GM12878 (cell line): ENCODE measurements around the gene SSU72. TPM values are rescaled to one million over a fixed set of nuclear protein-coding genes. Genes with fewer than 3 reads are reported as not detected.

Experiments
- ATAC-seq: fragments of 200-7000 bp; cut with Tn5 transposase; 3 replicates; pipeline ENCODE4 v1.9.1; 2020; ENCODE audit warnings: mild to moderate bottlenecking, moderate library complexity
- BruUV-seq: library from RNA; stranded (reverse); fragments of 400-500 nt; replicated peaks from 2 replicates; lab custom pipeline; 2021; lab: Mats Ljungman, UMichigan
- CTCF ChIA-PET: fragments of 300-600 bp; sonication (Branson Sonifier 250); formaldehyde crosslinking; extraction: SDS; loops from one replicate; lab custom pipeline; 2021; ENCODE audit warnings: inconsistent platforms; lab: Yijun Ruan, JAX
- POLR2A ChIA-PET: fragments of 350-600 bp; formaldehyde crosslinking; extraction: SDS; loops from one replicate; lab custom pipeline; 2021; ENCODE audit warnings: inconsistent platforms; lab: Charles Lee
- RAD21 ChIA-PET: fragments of 300-600 bp; sonication (Branson Sonifier 250); formaldehyde crosslinking; loops from one replicate; lab custom pipeline; 2023; ENCODE audit warnings: antibody characterized with exemption; ENCODE audit not compliant: unreplicated experiment; lab: Charles Lee
- SMC1A ChIA-PET: fragments of 300-600 bp; sonication (Branson Sonifier 250); formaldehyde crosslinking; loops from one replicate; lab custom pipeline; 2023; ENCODE audit not compliant: unreplicated experiment, uncharacterized antibody; lab: Charles Lee
- DNase-seq: peaks from one replicate; pipeline ENCODE4 v3.0.0-alpha.2; 2011; ENCODE audit warnings: low read depth, low spot score
- FAIRE-seq: peaks from 3 replicates; lab custom pipeline; 2011; peaks lifted over from hg19 to GRCh38; lab: Jason Lieb, UNC
- H2AFZ ChIP-seq: 2 replicates; pipeline ENCODE4 v1.6.0; 2011; ENCODE audit warnings: low read depth, low read length, control low read depth; ENCODE audit not compliant: control insufficient read depth
- H3K27ac ChIP-seq: 2 replicates; pipeline ENCODE4 v1.5.1; 2011; ENCODE audit warnings: control low read depth; ENCODE audit not compliant: control insufficient read depth, insufficient read depth
- H3K27me3 ChIP-seq, 2 experiments: replicated peaks in 1 of 2; 2 replicates each; pipeline versions ENCODE4 v1.6.0 to v1.6.1; 2011; ENCODE audit warnings: low read length in 1 of 2; ENCODE audit not compliant: control insufficient read depth in 2 of 2, insufficient read depth in 2 of 2
- H3K36me3 ChIP-seq, 2 experiments: 2 replicates each; pipeline ENCODE4 v1.5.1; 2011; ENCODE audit warnings: low read length in 1 of 2; ENCODE audit not compliant: control insufficient read depth in 2 of 2, insufficient read depth in 2 of 2
- H3K4me1 ChIP-seq: 2 replicates; pipeline ENCODE4 v1.6.1; 2011; ENCODE audit warnings: mild to moderate bottlenecking, low read length, moderate library complexity, mixed read lengths; ENCODE audit not compliant: control insufficient read depth, insufficient read depth
- H3K4me2 ChIP-seq: 2 replicates; pipeline ENCODE4 v1.6.0; 2011; ENCODE audit warnings: control low read depth; ENCODE audit not compliant: control insufficient read depth, insufficient read depth
- H3K4me3 ChIP-seq: fragments of 200-600 bp; sonication (generic); 2 replicates; pipeline ENCODE4 v1.5.1; 2016
- H3K79me2 ChIP-seq: 2 replicates; pipeline ENCODE4 v1.6.0; 2011; ENCODE audit warnings: low read length; ENCODE audit not compliant: control insufficient read depth, insufficient read depth
- H3K9ac ChIP-seq: 2 replicates; pipeline ENCODE4 v1.8.0; 2011; ENCODE audit warnings: low read length, control low read depth, mixed read lengths; ENCODE audit not compliant: control insufficient read depth, insufficient read depth
- H3K9me3 ChIP-seq: replicated peaks from 3 replicates; pipeline ENCODE4 v1.5.1; 2011; ENCODE audit warnings: mild to moderate bottlenecking, low read length; ENCODE audit not compliant: control insufficient read depth, insufficient read depth
- H4K20me1 ChIP-seq: 2 replicates; pipeline ENCODE4 v1.6.0; 2011; ENCODE audit not compliant: control insufficient read depth, insufficient read depth
- CBX3 ChIP-seq: fragments of 200-600 bp; sonication (generic); IDR thresholded peaks from 2 replicates; pipeline ENCODE4 v1.6.1; 2016; ENCODE audit warnings: low read depth, borderline replicate concordance
- CHD1 ChIP-seq: IDR thresholded peaks from 2 replicates; pipeline ENCODE4 v1.6.1; 2012; ENCODE audit warnings: low read depth, low read length, improper control_type of control experiment
- EP300 ChIP-seq, 2 experiments: fragments of 150-350 bp in 1 of 2; IDR thresholded peaks; 2 replicates each; pipeline ENCODE4 v1.6.1; 2011 to 2012; ENCODE audit warnings: low read depth in 2 of 2, low read length in 2 of 2, borderline replicate concordance in 1 of 2, improper control_type of control experiment in 1 of 2, inconsistent platforms in 1 of 2; ENCODE audit not compliant: control insufficient read depth in 1 of 2
- FOS ChIP-seq: IDR thresholded peaks from 3 replicates; pipeline ENCODE4 v1.6.1; 2011; ENCODE audit warnings: borderline replicate concordance; ENCODE audit not compliant: insufficient read length; ENCODE audit errors: extremely low read depth
- FOXM1 ChIP-seq: IDR thresholded peaks from 2 replicates; pipeline ENCODE4 v1.6.1; 2012; ENCODE audit warnings: low read depth, mild to moderate bottlenecking, inconsistent platforms, low read length, moderate library complexity
- NFXL1 ChIP-seq: fragments of 450-650 bp; IDR thresholded peaks from 2 replicates; pipeline ENCODE4 v1.6.1; 2017; ENCODE audit warnings: antibody characterized with exemption, mild to moderate bottlenecking, borderline replicate concordance
- SPI1 ChIP-seq: IDR thresholded peaks from 2 replicates; pipeline ENCODE4 v1.6.1; 2011; ENCODE audit warnings: low read depth, mild to moderate bottlenecking, low read length, moderate library complexity, borderline replicate concordance; ENCODE audit not compliant: insufficient read depth
- WGBS: methylation state at CpG from one replicate; pipeline ENCODE4 v1.1.6; 2016; ENCODE audit warnings: low lambda C conversion rate; ENCODE audit not compliant: insufficient replicate concordance, insufficient coverage; ENCODE audit errors: missing lambda C conversion rate; 5-methylcytosine and 5-hydroxymethylcytosine counted together
- in situ Hi-C: fragments of 300-500 bp; cut with MboI; formaldehyde crosslinking; loops from 9 replicates; pipeline ENCODE4 v1.14.3; 2018; ENCODE audit warnings: mixed read lengths
- intact Hi-C: fragments of 100-400 bp; cut with micrococcal nuclease; formaldehyde crosslinking; loops from one replicate; pipeline ENCODE4 v1.14.2; 2022; ENCODE audit not compliant: unreplicated experiment
- polyA plus RNA-seq, 11 experiments: library from polyadenylated mRNA; depleted of rRNA in 4 of 11; unstranded in 6 of 11; stranded (reverse) in 5 of 11; fragments of >200 nt; fragmentation: Nextera tagmentation in 4 of 11; fragmentation: Illumina TruSeq in 1 of 11; extraction: Ambion mirVana in 4 of 11; extraction: Trizol in 1 of 11; gene quantifications; 1 replicate in 1 of 11; 2 replicates in 10 of 11; pipeline versions ENCODE4 v1.2.1 to v1.2.3, GENCODE V29; 2011 to 2016; ENCODE audit warnings: inconsistent platforms in 2 of 11, missing spikeins in 2 of 11, low read depth in 1 of 11
- total RNA-seq, 4 experiments: library from RNA; depleted of rRNA in 3 of 4; stranded (reverse); fragments of >200 nt in 3 of 4; fragmentation: Illumina TruSeq in 1 of 4; extraction: Trizol in 1 of 4; gene quantifications; 2 replicates each; pipeline versions ENCODE4 v1.2.1 to v1.2.3, GENCODE V29; 2013 to 2021
- TF ChIP-seq, protein P1 (sequence below): IDR thresholded peaks from 2 replicates; pipeline ENCODE4 v1.6.1; 2011; ENCODE audit warnings: borderline replicate concordance, low read depth, mild to moderate bottlenecking, moderate library complexity, low read length; ENCODE audit not compliant: insufficient read depth, poor library complexity, severe bottlenecking
- TF ChIP-seq, protein P2 (sequence below): IDR thresholded peaks from 2 replicates; pipeline ENCODE4 v1.6.1; 2012; ENCODE audit warnings: low read depth, low read length, improper control_type of control experiment

SSU72 gene
- total and polyA plus RNA-seq, 10 of the 15 experiments (the other 5 are each of a cell fraction or from before 2014, with no cell fraction given) = 28.6 to 172 (median 67.7) TPM

DNA sequence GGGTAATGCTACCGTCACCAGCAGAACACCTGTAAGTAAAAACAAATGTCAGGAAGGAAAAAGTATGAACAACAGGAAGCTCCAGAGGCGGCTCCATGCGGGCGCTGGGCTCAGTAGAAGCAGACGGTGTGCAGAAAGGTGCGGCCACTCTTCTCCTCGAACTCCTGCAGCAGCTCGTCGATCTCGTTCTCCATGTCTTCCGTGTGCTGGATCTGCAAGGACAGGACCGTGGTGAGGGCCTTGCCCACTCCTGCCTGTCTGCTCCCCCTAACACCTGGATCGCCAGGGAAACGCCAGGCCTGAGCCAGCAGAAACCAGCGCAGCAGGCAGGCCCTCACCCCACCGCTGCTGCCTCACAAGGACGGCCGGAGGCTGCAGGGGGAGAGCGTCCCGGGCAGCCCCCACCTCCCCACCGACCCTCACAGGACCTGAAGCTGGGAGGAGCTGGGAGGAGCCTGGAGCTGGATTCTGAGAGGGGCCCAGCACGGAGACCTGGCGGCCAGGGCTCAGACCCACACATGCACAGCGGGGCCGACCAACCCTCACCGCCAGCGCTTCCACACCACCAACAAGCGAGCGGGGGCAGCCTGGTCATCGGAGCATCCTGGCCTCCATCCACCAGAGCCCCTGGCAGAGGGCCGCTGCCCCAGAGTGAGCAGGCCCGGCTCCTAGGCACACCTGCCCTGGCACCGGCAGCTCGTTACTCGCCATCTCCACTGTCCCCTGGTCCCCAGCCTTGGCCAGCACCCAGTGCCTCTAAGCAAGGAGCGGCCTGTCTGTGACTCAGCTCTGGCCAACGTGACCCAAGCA lies 32.5 kb downstream of the SSU72 start:
- Histone ChIP-seq H3K36me3 (no peaks in the 10 kb centered on the region; a peak in 2 of 4 replicates), H3K9me3 (no peaks in the 10 kb centered on the region), H2AFZ (no peak overlapping the region), H3K9ac (no peak overlapping the region), H4K20me1 (no peaks in the 10 kb centered on the region), H3K27ac (no peak overlapping the region), H3K4me1 (no peaks in the 10 kb centered on the region), H3K79me2 (no peaks in the 10 kb centered on the region), H3K4me3 (no peak overlapping the region), H3K27me3 (no peaks in the 10 kb centered on the region), H3K4me2 (no peak overlapping the region)
- ChIA-PET POLR2A (interaction anchor here (0.6 kb wide), 1 partner anchor 285 kb away, joined by 3 read pairs; no protein-coding TSS in a partner anchor), RAD21 (no interaction called here), CTCF (no interaction called here), SMC1A (no interaction called here)
- ATAC-seq (no peak), FAIRE-seq (no peak), DNase-seq (no peak)
- intact Hi-C loops = no loop called here
- TF ChIP-seq FOS (no peak), NFXL1 (no peak), SPI1 (no peak), EP300 (IDR thresholded peaks at IDR 0.05; ENCODE audit: borderline replicate concordance in 1 of 2, control insufficient read depth in 1 of 2, low read depth in 2 of 2, low read length in 2 of 2) (no peak), CBX3 (no peak), CHD1 (no peak), FOXM1 (no peak)
- TF ChIP-seq, protein P1, sequence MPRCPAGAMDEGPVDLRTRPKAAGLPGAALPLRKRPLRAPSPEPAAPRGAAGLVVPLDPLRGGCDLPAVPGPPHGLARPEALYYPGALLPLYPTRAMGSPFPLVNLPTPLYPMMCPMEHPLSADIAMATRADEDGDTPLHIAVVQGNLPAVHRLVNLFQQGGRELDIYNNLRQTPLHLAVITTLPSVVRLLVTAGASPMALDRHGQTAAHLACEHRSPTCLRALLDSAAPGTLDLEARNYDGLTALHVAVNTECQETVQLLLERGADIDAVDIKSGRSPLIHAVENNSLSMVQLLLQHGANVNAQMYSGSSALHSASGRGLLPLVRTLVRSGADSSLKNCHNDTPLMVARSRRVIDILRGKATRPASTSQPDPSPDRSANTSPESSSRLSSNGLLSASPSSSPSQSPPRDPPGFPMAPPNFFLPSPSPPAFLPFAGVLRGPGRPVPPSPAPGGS = no peak
- TF ChIP-seq, protein P2, sequence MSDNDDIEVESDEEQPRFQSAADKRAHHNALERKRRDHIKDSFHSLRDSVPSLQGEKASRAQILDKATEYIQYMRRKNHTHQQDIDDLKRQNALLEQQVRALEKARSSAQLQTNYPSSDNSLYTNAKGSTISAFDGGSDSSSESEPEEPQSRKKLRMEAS = no peak
- BruUV-seq = no TSS peak
- in situ Hi-C loops = no loop called here
- WGBS = 90% methylated on average over 37 of the region's 37 CpGs
